ENCODE data around the gene DCLK2.

- TF ChIP-seq CTCF (IDR thresholded peaks at IDR 0.05) (no peak), POLR2A (IDR thresholded peaks at IDR 0.05) (no peak)
These were observed 202.7 kb downstream of the DCLK2 start for GRCh38 chr4:150280975-150281374.
